SU-DHL-6 (cell line): ENCODE results near the gene PKN3.

Experiments
- H2AFZ ChIP-seq: fragments of 200-600 bp; sonication (generic); 2 replicates; pipeline ENCODE4 v1.6.1; 2014; ENCODE audit warnings: low read depth, mild to moderate bottlenecking, moderate library complexity, mixed read lengths, antibody characterized with exemption, low read length; ENCODE audit not compliant: severe bottlenecking
- H3F3A ChIP-seq: fragments of 200-600 bp; shearing (Covaris generic); 2 replicates; pipeline ENCODE4 v1.6.0; 2016; ENCODE audit warnings: antibody characterized with exemption, mild to moderate bottlenecking; ENCODE audit not compliant: insufficient read depth
- H3K27ac ChIP-seq: fragments of 200-600 bp; sonication (generic); 2 replicates; pipeline ENCODE4 v1.5.1; 2016; ENCODE audit warnings: low read depth, mild to moderate bottlenecking, low read length, moderate library complexity, mixed read lengths
- H3K27me3 ChIP-seq: fragments of 200-600 bp; sonication (generic), shearing (Covaris generic); 2 replicates; pipeline ENCODE4 v1.6.0; 2014; ENCODE audit warnings: mild to moderate bottlenecking, low read length
- H3K36me3 ChIP-seq: fragments of 200-600 bp; sonication (generic); 2 replicates; pipeline ENCODE4 v1.6.1; 2014; ENCODE audit warnings: mild to moderate bottlenecking, low read length, mixed read lengths
- H3K4me2 ChIP-seq: fragments of 300-600, 200-600 bp; shearing (Covaris generic), sonication (generic); 2 replicates; pipeline ENCODE4 v1.6.0; 2014; ENCODE audit warnings: low read length, low read depth, mild to moderate bottlenecking; ENCODE audit not compliant: poor library complexity, severe bottlenecking
- H3K4me3 ChIP-seq: fragments of 200-600 bp; sonication (generic); 2 replicates; pipeline ENCODE4 v1.5.1; 2014; ENCODE audit warnings: antibody characterized with exemption, low read length, mild to moderate bottlenecking, mixed read lengths; ENCODE audit not compliant: insufficient read depth, poor library complexity, severe bottlenecking
- H3K79me2 ChIP-seq: fragments of 200-600 bp; sonication (generic); 2 replicates; pipeline ENCODE4 v1.6.1; 2014; ENCODE audit warnings: mild to moderate bottlenecking, low read length, moderate library complexity; ENCODE audit not compliant: insufficient read depth
- H3K9ac ChIP-seq: fragments of 200-600 bp; sonication (generic); 2 replicates; pipeline ENCODE4 v1.7.0; 2014; ENCODE audit warnings: mild to moderate bottlenecking, low read length
- H3K9me2 ChIP-seq: fragments of 200-600 bp; sonication (generic); replicated peaks from 2 replicates; pipeline ENCODE4 v1.6.1; 2014; ENCODE audit warnings: low read length; ENCODE audit not compliant: insufficient read depth
- H3K9me3 ChIP-seq: fragments of 200-600 bp; sonication (generic); 2 replicates; pipeline ENCODE4 v1.6.1; 2014; ENCODE audit warnings: low read length, mixed read lengths; ENCODE audit not compliant: insufficient read depth
- H4K20me1 ChIP-seq: fragments of 200-600 bp; sonication (generic); 2 replicates; pipeline ENCODE4 v1.6.1; 2014; ENCODE audit warnings: low read depth, mild to moderate bottlenecking, antibody characterized with exemption, low read length, moderate library complexity, mixed read lengths
- CTCF ChIP-seq: fragments of 200-600 bp; sonication (generic); IDR thresholded peaks from one replicate; pipeline ENCODE4 v1.5.1; 2017; ENCODE audit warnings: antibody characterized with exemption, mild to moderate bottlenecking, low read length, moderate library complexity; ENCODE audit not compliant: insufficient read depth, poor library complexity, severe bottlenecking
- EZH2phosphoT487 ChIP-seq: fragments of 200-600 bp; sonication (generic), shearing (Covaris generic); conservative IDR thresholded peaks from 2 replicates; pipeline ENCODE4 v1.6.1; 2018; ENCODE audit warnings: mild to moderate bottlenecking, antibody characterized with exemption, low read length, moderate library complexity, mixed read lengths

The PKN3 gene

GRCh38 chr9:128731093-128731492 is 28.8 kb downstream of the PKN3 start:
- H3K27ac ChIP-seq = no peak overlapping the region

GRCh38 chr9:128731691-128732090 is 29.4 kb downstream of the PKN3 start:
- Histone ChIP-seq H3K9ac (no peak overlapping the region), H3K4me2 (no peak overlapping the region), H3K9me2 (no peaks in the 10 kb centered on the region), H3F3A (no peaks in the 10 kb centered on the region), H2AFZ (no peak overlapping the region), H3K27me3 (no peaks in the 10 kb centered on the region), H3K36me3 (no peaks in the 10 kb centered on the region), H3K9me3 (no peaks in the 10 kb centered on the region), H3K27ac (no peak overlapping the region), H3K4me3 (no peak overlapping the region), H3K79me2 (peaks cover 7% of the 10 kb centered on the region; the same call in 1 of the 2 replicates), H4K20me1 (no peaks in the 10 kb centered on the region)
- TF ChIP-seq EZH2phosphoT487 (no peak), CTCF (no peak)

More at GRCh38 chr9:128731093-128731492, 28.8 kb downstream of the PKN3 start:
- Histone ChIP-seq H4K20me1 (no peaks in the 10 kb centered on the region), H3K27me3 (no peaks in the 10 kb centered on the region), H3K9me2 (no peaks in the 10 kb centered on the region), H3K4me3 (no peak overlapping the region), H3F3A (no peaks in the 10 kb centered on the region), H2AFZ (no peak overlapping the region), H3K79me2 (peaks cover 8% of the 10 kb centered on the region; the same call in 1 of the 2 replicates), H3K36me3 (no peaks in the 10 kb centered on the region), H3K9me3 (no peaks in the 10 kb centered on the region), H3K4me2 (no peak overlapping the region), H3K9ac (no peak overlapping the region)
- TF ChIP-seq CTCF (no peak), EZH2phosphoT487 (no peak)

DNA sequence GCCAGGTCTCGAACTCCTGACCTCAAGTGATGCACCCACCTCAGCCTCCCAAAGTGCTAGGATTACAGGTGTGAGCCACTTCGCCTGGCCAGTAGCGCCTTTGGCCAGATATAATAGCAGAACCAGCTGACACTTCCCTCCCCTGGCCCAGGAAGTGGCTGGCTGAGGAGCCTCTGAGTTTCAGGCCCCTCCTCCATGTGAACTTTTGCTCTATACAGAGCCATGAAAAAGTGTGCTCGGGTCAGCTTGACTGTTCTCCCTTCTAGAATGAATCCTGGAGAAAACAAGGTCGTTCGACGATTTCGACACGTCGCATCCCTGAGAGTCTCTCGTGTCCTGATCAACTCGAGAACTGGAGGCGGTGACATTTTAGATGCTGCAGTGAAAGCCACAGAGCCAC is 30.3 kb downstream of the PKN3 start:
- Histone ChIP-seq H3K4me2 (no peak overlapping the region), H3K27ac (no peak overlapping the region), H3K79me2 (no peaks in the 10 kb centered on the region)

More for the DNA sequence above, 30.3 kb downstream of the PKN3 start:
- Histone ChIP-seq H3K4me3 (no peak overlapping the region), H3K9ac (no peak overlapping the region), H2AFZ (no peak overlapping the region), H3K36me3 (no peaks in the 10 kb centered on the region), H3K9me3 (no peaks in the 10 kb centered on the region), H3K9me2 (no peaks in the 10 kb centered on the region), H3F3A (no peaks in the 10 kb centered on the region), H4K20me1 (no peaks in the 10 kb centered on the region), H3K27me3 (no peaks in the 10 kb centered on the region)
- TF ChIP-seq EZH2phosphoT487 = no peak
- no peak for TF ChIP-seq CTCF
